Psoas muscle (tissue), 8 donors: ENCODE measurements around the gene BECN2. TPM values are rescaled to one million over a fixed set of nuclear protein-coding genes. Genes with fewer than 3 reads are reported as not detected.

ENCODE experiments used
- ATAC-seq, 4 donors: fragments of 200-7000 bp; cut with Tn5 transposase; one replicate each; pipeline ENCODE4 v1.9.1; 2020; ENCODE audit warnings: moderate library complexity in 3 of 4, mild to moderate bottlenecking in 2 of 4
- DNase-seq, 2 donors: peaks; one replicate each; pipeline ENCODE4 v3.0.0-alpha.2; 2020
- H3K27ac ChIP-seq: fragments of 200-600 bp; one replicate; pipeline ENCODE4 v1.8.0; 2022
- H3K27me3 ChIP-seq, 3 donors: fragments of 200-600 bp in 1 of 3; one replicate each; pipeline versions ENCODE4 v1.6.1 to v1.8.0; 2013 to 2022; ENCODE audit warnings: low read length in 2 of 3, mild to moderate bottlenecking in 2 of 3, moderate library complexity in 1 of 3; ENCODE audit not compliant: insufficient read depth in 3 of 3
- H3K36me3 ChIP-seq, 2 donors: fragments of 200-600 bp in 1 of 2; one replicate each; pipeline versions ENCODE4 v1.6.1 to v1.8.0; 2013 to 2022; ENCODE audit warnings: low read depth in 1 of 2, mild to moderate bottlenecking in 1 of 2, moderate library complexity in 1 of 2; ENCODE audit not compliant: insufficient read depth in 1 of 2
- H3K4me1 ChIP-seq: fragments of 200-600 bp; one replicate; pipeline ENCODE4 v1.8.0; 2022
- H3K4me3 ChIP-seq: fragments of 200-600 bp; one replicate; pipeline ENCODE4 v1.8.0; 2022; ENCODE audit warnings: mild to moderate bottlenecking
- H3K9me3 ChIP-seq: fragments of 200-600 bp; one replicate; pipeline ENCODE4 v1.8.0; 2022
- WGBS, 3 donors: extraction: QIAGEN DNeasy Blood & Tissue Kit; methylation state at CpG; one replicate each; pipeline versions ENCODE4 v1.1.6 to v1.1.7; 2013; 5-methylcytosine and 5-hydroxymethylcytosine counted together
- intact Hi-C, 2 donors: fragments of 100-400 bp; cut with DNase I; formaldehyde crosslinking; loops; one replicate each; pipeline versions ENCODE4 v1.11.0 to v1.14.2; 2022
- polyA plus RNA-seq, 3 donors: library from polyadenylated mRNA; stranded (reverse); fragments of 200-250 nt; gene quantifications; one replicate each; pipeline ENCODE4 v1.2.3, GENCODE V29; 2013
- total RNA-seq, 4 donors: library from RNA; stranded (reverse); fragmentation: NEBNext Ultra II Directional in 2 of 4; extraction: Animal tissue kit (Norgen Biotek cat#: 25700) in 2 of 4; gene quantifications; one replicate each; pipeline versions ENCODE4 v1.2.1 to v1.2.4, GENCODE V29; 2021 to 2023
- TF ChIP-seq, protein P1 (sequence below): fragments of 200-600 bp; IDR thresholded peaks from one replicate; pipeline ENCODE4 v1.8.0; 2022; ENCODE audit warnings: antibody characterized with exemption
- donor health status: healthy with polysubstance abuse.
- donor health status: DM: no; HTN: no; CAD: no; lungs with moderate emphysema.
- donor health status: Bipolar disorder and iron deficiency.
- donor health status: healthy.
- donor health status: DM: yes; HTN: yes; CAD: no.
- donor health status: DM: no; HTN: no; CAD: no.
- donor health status: DM: no; HTN: no; CAD: no.
- donor health status: DM: yes; HTN: yes; CAD: no.

BECN2 gene
- total and polyA plus RNA-seq, 7 donors: not detected

DNA sequence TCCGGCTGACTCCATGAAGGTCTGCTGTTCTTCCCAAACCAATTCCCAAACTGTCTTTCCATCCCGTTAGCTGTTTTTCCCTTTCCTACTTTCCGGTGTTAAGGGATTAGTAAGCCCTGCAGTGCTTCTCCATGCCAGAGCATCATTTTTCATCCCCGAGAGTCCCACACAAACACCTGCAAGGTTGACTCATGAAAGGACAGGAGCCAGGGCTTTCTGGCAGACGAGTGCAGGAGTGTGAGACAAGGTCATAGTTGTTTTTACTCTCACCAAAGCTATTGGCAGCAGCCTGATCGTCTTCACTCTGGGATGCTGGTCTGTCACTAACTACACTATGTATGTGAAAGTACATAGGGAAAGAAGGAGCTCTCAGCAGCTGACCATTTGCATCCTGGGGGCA lies 10.2 kb upstream of the BECN2 start:
- no peaks in the 10 kb centered on the region for H3K9me3 ChIP-seq
- no peaks in the 10 kb centered on the region for H3K4me1 ChIP-seq
- H3K36me3 ChIP-seq: no peaks in the 10 kb centered on the region
- 33 to 36% (median 34%) methylated on average over 6 of the region's 6 CpGs for WGBS, 3 donors
- no peaks in the 10 kb centered on the region for H3K27me3 ChIP-seq
- ATAC-seq (no peak), DNase-seq (no peak)
- intact Hi-C loops: no loop called here
- no peak overlapping the region for H3K27ac ChIP-seq
- TF ChIP-seq, protein P1, sequence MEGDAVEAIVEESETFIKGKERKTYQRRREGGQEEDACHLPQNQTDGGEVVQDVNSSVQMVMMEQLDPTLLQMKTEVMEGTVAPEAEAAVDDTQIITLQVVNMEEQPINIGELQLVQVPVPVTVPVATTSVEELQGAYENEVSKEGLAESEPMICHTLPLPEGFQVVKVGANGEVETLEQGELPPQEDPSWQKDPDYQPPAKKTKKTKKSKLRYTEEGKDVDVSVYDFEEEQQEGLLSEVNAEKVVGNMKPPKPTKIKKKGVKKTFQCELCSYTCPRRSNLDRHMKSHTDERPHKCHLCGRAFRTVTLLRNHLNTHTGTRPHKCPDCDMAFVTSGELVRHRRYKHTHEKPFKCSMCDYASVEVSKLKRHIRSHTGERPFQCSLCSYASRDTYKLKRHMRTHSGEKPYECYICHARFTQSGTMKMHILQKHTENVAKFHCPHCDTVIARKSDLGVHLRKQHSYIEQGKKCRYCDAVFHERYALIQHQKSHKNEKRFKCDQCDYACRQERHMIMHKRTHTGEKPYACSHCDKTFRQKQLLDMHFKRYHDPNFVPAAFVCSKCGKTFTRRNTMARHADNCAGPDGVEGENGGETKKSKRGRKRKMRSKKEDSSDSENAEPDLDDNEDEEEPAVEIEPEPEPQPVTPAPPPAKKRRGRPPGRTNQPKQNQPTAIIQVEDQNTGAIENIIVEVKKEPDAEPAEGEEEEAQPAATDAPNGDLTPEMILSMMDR: no peak
- no peak overlapping the region for H3K4me3 ChIP-seq

- H3K27ac ChIP-seq: no peak overlapping the region
- intact Hi-C loops: no loop called here
- no peaks in the 10 kb centered on the region for H3K4me1 ChIP-seq
- H3K27me3 ChIP-seq: no peaks in the 10 kb centered on the region
- H3K9me3 ChIP-seq: no peaks in the 10 kb centered on the region
- ATAC-seq (no peak), DNase-seq (no peak)
- TF ChIP-seq, protein P1: no peak
- 18 to 35% (median 21%) methylated on average over 5 of the region's 5 CpGs for WGBS, 3 donors
- no peaks in the 10 kb centered on the region for H3K36me3 ChIP-seq
- H3K4me3 ChIP-seq: no peak overlapping the region
These were observed 7.2 kb upstream of the BECN2 start for GRCh38 chr1:241950390-241950789.

- Histone ChIP-seq H3K4me3 (no peak overlapping the region), H3K9me3 (no peaks in the 10 kb centered on the region), H3K27ac (no peak overlapping the region), H3K4me1 (no peaks in the 10 kb centered on the region), H3K36me3 (no peaks in the 10 kb centered on the region), H3K27me3 (no peaks in the 10 kb centered on the region)
- DNase-seq (no peak), ATAC-seq (no peak)
- intact Hi-C loops: no loop called here
- TF ChIP-seq, protein P1: no peak
- WGBS, 3 donors: 66 to 73% (median 71%) methylated on average over 2 of the region's 2 CpGs
These were observed 4.6 kb downstream of the BECN2 start for GRCh38 chr1:241962153-241962552.

- intact Hi-C loops: no loop called here
- ATAC-seq (no peak), DNase-seq (no peak)
- Histone ChIP-seq H3K27me3 (no peaks in the 10 kb centered on the region), H3K36me3 (no peaks in the 10 kb centered on the region), H3K4me1 (no peaks in the 10 kb centered on the region), H3K4me3 (no peak overlapping the region), H3K9me3 (no peaks in the 10 kb centered on the region), H3K27ac (no peak overlapping the region)
- TF ChIP-seq, protein P1: no peak
These were observed 6.2 kb downstream of the BECN2 start for GRCh38 chr1:241963722-241964121.

- no peaks in the 10 kb centered on the region for H3K27me3 ChIP-seq
- no peaks in the 10 kb centered on the region for H3K9me3 ChIP-seq
- no peaks in the 10 kb centered on the region for H3K4me1 ChIP-seq
- no peak overlapping the region for H3K27ac ChIP-seq
- no peaks in the 10 kb centered on the region for H3K36me3 ChIP-seq
- H3K4me3 ChIP-seq: no peak overlapping the region
- TF ChIP-seq, protein P1: no peak
- DNase-seq: no peak
- WGBS, 3 donors: 65 to 73% (median 67%) methylated on average over 8 of the region's 8 CpGs
- intact Hi-C loops: no loop called here
- ATAC-seq: no peak
These were observed 7.1 kb downstream of the BECN2 start for GRCh38 chr1:241964550-241965282.
